ENCODE data around the gene NAA25. TPM values are rescaled to one million over a fixed set of nuclear protein-coding genes. Genes with fewer than 3 reads are reported as not detected.

Gene NAA25
- 4.4 and 6.0 TPM in 2 replicates for polyA plus RNA-seq (2012; rRNA removed)
- polyA plus RNA-seq (2012; cell fraction: cytosol; rRNA removed) = 5.3 and 6.4 TPM in 2 replicates
- 7.3 and 13.6 TPM in 2 replicates for polyA plus RNA-seq (2012; cell fraction: nucleus; rRNA removed)

DNA sequence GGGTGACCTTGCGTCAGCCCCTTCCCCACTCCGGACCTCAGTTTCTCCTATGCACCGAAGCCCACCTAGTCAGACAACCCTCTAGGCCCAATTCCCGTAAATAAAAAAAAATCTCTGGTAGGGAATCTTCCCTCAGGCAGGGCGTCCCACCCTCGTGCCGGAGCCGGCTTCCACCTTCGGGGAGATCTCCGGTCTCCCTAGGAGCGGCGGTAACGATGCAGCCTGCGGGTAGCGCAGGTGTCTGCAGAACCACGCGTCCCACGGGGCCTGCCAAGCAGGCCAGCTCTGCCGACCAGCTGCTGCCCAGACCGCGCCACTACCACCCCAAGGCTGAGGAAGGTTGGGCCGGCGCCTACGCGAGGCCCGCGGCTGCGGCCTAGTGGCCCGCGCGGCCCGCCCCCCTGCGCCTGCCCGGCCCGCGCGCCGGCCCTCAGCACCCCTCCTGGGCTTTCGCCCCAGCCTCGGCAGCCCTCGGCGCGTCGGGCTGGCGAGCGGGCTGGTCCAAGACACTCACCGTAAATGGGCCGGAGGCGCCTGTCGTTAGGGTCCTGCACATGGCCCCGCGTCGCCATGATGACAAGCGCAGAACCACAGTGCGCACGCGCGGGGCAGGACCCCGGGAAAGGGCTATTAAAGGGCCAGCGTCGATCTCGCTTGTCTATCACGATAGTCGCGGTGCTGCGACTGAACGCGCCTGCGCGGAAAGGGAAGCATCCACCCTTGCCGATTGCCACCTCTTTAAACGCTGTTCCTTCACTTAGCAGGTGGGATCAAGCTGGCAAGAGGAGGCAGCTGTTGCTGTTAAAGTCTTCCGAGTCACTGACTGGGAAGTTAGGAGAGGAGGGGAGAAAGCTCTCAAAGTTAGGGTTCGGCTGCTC is at the start of gene NAA25:
TSS of gene NAA25 (minus strand) at position 582 of the 878 bp plus-strand sequence. CDS start at position 572, 10 bp downstream.
- Histone ChIP-seq H3K79me2 (ENCODE audit: insufficient read depth) (peaks cover 57% of the 10 kb centered on the region), H3K27me3 (ENCODE audit: insufficient read depth) (no peaks in the 10 kb centered on the region), H2AFZ (ENCODE audit: low read depth) (peak within 1 kb of the TSS; percentile 93), H3K4me2 (peak within 1 kb of the TSS; percentile 96), H3K4me1 (ENCODE audit: control insufficient read depth in 1 of 2, insufficient read depth in 2 of 2, low read depth in 1 of 2, low read length in 1 of 2) (peaks cover 0 to 6% of the 10 kb centered on the region in 2 experiments; a peak in 1 of 4 replicates), H3K4me3 (ENCODE audit: low read depth in 2 of 2, low read length in 1 of 2) (peak within 1 kb of the TSS; percentile 68 to 85), H3K9me3 (no peaks in the 10 kb centered on the region), H4K20me1 (ENCODE audit: insufficient read depth) (peaks cover 36% of the 10 kb centered on the region), H3K9me2 (no peaks in the 10 kb centered on the region), H3K36me3 (replicated peaks in 1 of 2; ENCODE audit: control insufficient read depth in 1 of 2, insufficient read depth in 2 of 2, low read length in 1 of 2) (peaks cover 5 to 15% of the 10 kb centered on the region in 2 experiments), H3K9ac (peak within 1 kb of the TSS; percentile 74), H3K27ac (ENCODE audit: low read depth in 2 of 2, low read length in 1 of 2) (peak within 1 kb of the TSS; percentile 82 to 84), H3F3A (replicated peaks; ENCODE audit: insufficient read depth) (peaks cover 16% of the 10 kb centered on the region)
- CTCF ChIA-PET = interaction anchor here (0.7 to 2.2 kb wide), 3 partner anchors 11 to 62 kb away, joined by 3 to 6 read pairs (median 4); no protein-coding TSS in a partner anchor
- no peak for TF ChIP-seq SMC3 (IDR thresholded peaks at IDR 0.05; ENCODE audit: low read depth, low read length)
- TF ChIP-seq POLR2AphosphoS5 (IDR thresholded peaks at IDR 0.05; ENCODE audit: low read depth, low read length) = peak; percentile 52
- TF ChIP-seq ZBTB33 (IDR thresholded peaks at IDR 0.05; ENCODE audit: borderline replicate concordance, low read depth) = no peak
- no peak for TF ChIP-seq IRF3 (IDR thresholded peaks at IDR 0.05; ENCODE audit: low read depth, low read length)
- TF ChIP-seq YY1 (IDR thresholded peaks at IDR 0.05; ENCODE audit: low read depth) = peak; percentile 84
- TF ChIP-seq ELF1 (IDR thresholded peaks at IDR 0.05) = no peak
- peak; percentile 83; the same call in 1 of the 2 replicates for TF ChIP-seq SIN3A (IDR thresholded peaks at IDR 0.05; ENCODE audit: borderline replicate concordance, low read depth, low read length)
- TF ChIP-seq TAF1 (IDR thresholded peaks at IDR 0.05; ENCODE audit: borderline replicate concordance, low read depth, low read length) = peak; percentile 54
- peak; percentile 54; the same call in 1 of the 2 replicates for TF ChIP-seq RCOR1 (IDR thresholded peaks at IDR 0.05; ENCODE audit: low read length)
- no peak for TF ChIP-seq FOXJ3 (CRISPR knock-in tag; IDR thresholded peaks at IDR 0.05)
- TF ChIP-seq EZH2phosphoT487 (IDR thresholded peaks at IDR 0.05; ENCODE audit: borderline replicate concordance, low read depth) = no peak
- peak; percentile 98 for TF ChIP-seq MXI1 (IDR thresholded peaks at IDR 0.05; ENCODE audit: low read depth, low read length)
- peak; percentile 92 for TF ChIP-seq NRF1 (IDR thresholded peaks at IDR 0.05; ENCODE audit: low read depth, low read length)
- TF ChIP-seq, protein P1, sequence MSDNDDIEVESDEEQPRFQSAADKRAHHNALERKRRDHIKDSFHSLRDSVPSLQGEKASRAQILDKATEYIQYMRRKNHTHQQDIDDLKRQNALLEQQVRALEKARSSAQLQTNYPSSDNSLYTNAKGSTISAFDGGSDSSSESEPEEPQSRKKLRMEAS (IDR thresholded peaks at IDR 0.05; ENCODE audit: low read depth) = peak; percentile 97
- TF ChIP-seq CHD2 (IDR thresholded peaks at IDR 0.05; ENCODE audit: low read length, partially characterized antibody) = peak; percentile 94
- no peak for TF ChIP-seq RFX5 (IDR thresholded peaks at IDR 0.05; ENCODE audit: low read length)
- POLR2A ChIA-PET = interaction anchor here (2.0 to 3.2 kb wide), 2 partner anchors 8 to 17 kb away, joined by 9 to 11 read pairs; partner anchors contain the start of gene TRAFD1
- peak; percentile 94 for DNase-seq
- WGBS (ENCODE audit: low lambda C conversion rate) = 4% methylated on average over 15 of the region's 74 CpGs

All from SK-N-SH (cell line).